ENCODE data around the gene RAP1GAP.

RAP1GAP gene

GRCh38 chr1:21691739-21692138, 22.6 kb upstream of the RAP1GAP start:
- no peak for TF ChIP-seq CTCF (IDR thresholded peaks at IDR 0.05; ENCODE audit: low read depth, low read length)
- no peak for DNase-seq (ENCODE audit: extremely low read depth, low read depth)

GRCh38 chr1:21689661-21690372, 20.7 kb upstream of the RAP1GAP start:
- TF ChIP-seq CTCF (IDR thresholded peaks at IDR 0.05; ENCODE audit: low read depth, low read length): no peak
- DNase-seq (ENCODE audit: extremely low read depth, low read depth): no peak

- no peak for DNase-seq (ENCODE audit: extremely low read depth, low read depth)
- TF ChIP-seq CTCF (IDR thresholded peaks at IDR 0.05; ENCODE audit: low read depth, low read length): no peak
Observed at GRCh38 chr1:21687081-21687529, 17.9 kb upstream of the RAP1GAP start.

GRCh38 chr1:21685946-21686678, 17.0 kb upstream of the RAP1GAP start:
- TF ChIP-seq CTCF (IDR thresholded peaks at IDR 0.05; ENCODE audit: low read depth, low read length): no peak
- no peak for DNase-seq (ENCODE audit: extremely low read depth, low read depth)

- no peak for DNase-seq (ENCODE audit: extremely low read depth, low read depth)
- TF ChIP-seq CTCF (IDR thresholded peaks at IDR 0.05; ENCODE audit: low read depth, low read length): no peak
Observed at GRCh38 chr1:21681426-21681825, 12.3 kb upstream of the RAP1GAP start.

GRCh38 chr1:21680918-21681317, 11.8 kb upstream of the RAP1GAP start:
- no peak for TF ChIP-seq CTCF (IDR thresholded peaks at IDR 0.05; ENCODE audit: low read depth, low read length)
- no peak for DNase-seq (ENCODE audit: extremely low read depth, low read depth)

GRCh38 chr1:21680381-21680780, 11.2 kb upstream of the RAP1GAP start:
- no peak for TF ChIP-seq CTCF (IDR thresholded peaks at IDR 0.05; ENCODE audit: low read depth, low read length)
- no peak for DNase-seq (ENCODE audit: extremely low read depth, low read depth)

All from AG09319 (cell line).